SK-N-MC (cell line): Measurements from ENCODE around the gene CRISPLD2.

Source experiments
- DNase-seq: peaks from one replicate; pipeline ENCODE4 v3.0.0-alpha.2; 2011; ENCODE audit warnings: low read depth, low spot score
- H3K27ac ChIP-seq: fragments of 200-600 bp; sonication (generic); 2 replicates; pipeline ENCODE4 v1.5.1; 2016; ENCODE audit warnings: mixed run types
- H3K36me3 ChIP-seq: fragments of 200-600 bp; sonication (generic); 2 replicates; pipeline ENCODE4 v1.6.1; 2017; ENCODE audit warnings: antibody characterized with exemption, low read length, mixed read lengths; ENCODE audit not compliant: insufficient read depth
- H3K4me3 ChIP-seq: fragments of 200-600 bp; sonication (generic); 2 replicates; pipeline ENCODE4 v1.5.1; 2016
- H3K9ac ChIP-seq: fragments of 200-600 bp; sonication (generic); 2 replicates; pipeline ENCODE4 v1.8.0; 2017; ENCODE audit warnings: mixed run types, mixed read lengths; ENCODE audit not compliant: insufficient read length
- H3K9me3 ChIP-seq: fragments of 200-600 bp; sonication (generic); 2 replicates; pipeline ENCODE4 v1.6.1; 2017; ENCODE audit warnings: low read depth, mild to moderate bottlenecking, antibody characterized with exemption, low read length, moderate library complexity, mixed read lengths
- EZH2 ChIP-seq: fragments of 200-600 bp; sonication (generic); IDR thresholded peaks from one replicate; pipeline ENCODE4 v1.6.1; 2017; ENCODE audit warnings: antibody characterized with exemption
- FOXP2 ChIP-seq: optimal IDR thresholded peaks from 2 replicates; pipeline ENCODE3; 2011; ENCODE audit warnings: mild to moderate bottlenecking, moderate library complexity; ENCODE audit not compliant: insufficient read depth; ENCODE audit errors: extremely low read length, control extremely low read depth
- POLR2AphosphoS5 ChIP-seq: IDR thresholded peaks from 2 replicates; pipeline ENCODE4 v1.6.1; 2012; ENCODE audit warnings: mild to moderate bottlenecking, low read depth, low read length, borderline replicate concordance

The CRISPLD2 gene

GRCh38 chr16:84821728-84822689 lies 2.2 kb downstream of the CRISPLD2 start:
- Histone ChIP-seq H3K9me3 (no peaks in the 10 kb centered on the region), H3K27ac (no peak overlapping the region), H3K4me3 (no peak overlapping the region), H3K36me3 (no peaks in the 10 kb centered on the region), H3K9ac (no peak overlapping the region)
- DNase-seq: no peak
- TF ChIP-seq POLR2AphosphoS5: no peak
- no peak for TF ChIP-seq EZH2
- TF ChIP-seq FOXP2: no peak

GRCh38 chr16:84822990-84823389 lies 3.2 kb downstream of the CRISPLD2 start:
- H3K9me3 ChIP-seq: no peaks in the 10 kb centered on the region
- DNase-seq: no peak
- H3K27ac ChIP-seq: no peak overlapping the region
- no peak overlapping the region for H3K9ac ChIP-seq
- no peak overlapping the region for H3K4me3 ChIP-seq
- TF ChIP-seq POLR2AphosphoS5: no peak
- TF ChIP-seq EZH2: no peak
- no peak for TF ChIP-seq FOXP2
- H3K36me3 ChIP-seq: no peaks in the 10 kb centered on the region

- DNase-seq: no peak
- H3K9me3 ChIP-seq: no peaks in the 10 kb centered on the region
- no peak overlapping the region for H3K4me3 ChIP-seq
- H3K36me3 ChIP-seq: no peaks in the 10 kb centered on the region
- H3K27ac ChIP-seq: no peak overlapping the region
- H3K9ac ChIP-seq: no peak overlapping the region
- TF ChIP-seq FOXP2: no peak
- TF ChIP-seq POLR2AphosphoS5: no peak
- no peak for TF ChIP-seq EZH2
Observed at GRCh38 chr16:84823484-84823883, 3.7 kb downstream of the CRISPLD2 start.

- TF ChIP-seq EZH2 (no peak), FOXP2 (no peak), POLR2AphosphoS5 (no peak)
- DNase-seq: no peak
- H3K9ac ChIP-seq: no peak overlapping the region
- no peaks in the 10 kb centered on the region for H3K9me3 ChIP-seq
- H3K4me3 ChIP-seq: no peak overlapping the region
- H3K27ac ChIP-seq: no peak overlapping the region
- H3K36me3 ChIP-seq: no peaks in the 10 kb centered on the region
Observed at GRCh38 chr16:84823926-84824325, 4.1 kb downstream of the CRISPLD2 start.

GRCh38 chr16:84825896-84826557 lies 6.2 kb downstream of the CRISPLD2 start:
- Histone ChIP-seq H3K36me3 (no peaks in the 10 kb centered on the region), H3K27ac (no peak overlapping the region), H3K4me3 (no peak overlapping the region), H3K9ac (no peak overlapping the region), H3K9me3 (no peaks in the 10 kb centered on the region)
- no peak for DNase-seq
- TF ChIP-seq POLR2AphosphoS5: no peak
- no peak for TF ChIP-seq FOXP2
- no peak for TF ChIP-seq EZH2

GRCh38 chr16:84826558-84826941 lies 6.8 kb downstream of the CRISPLD2 start:
- no peak for TF ChIP-seq POLR2AphosphoS5
- TF ChIP-seq EZH2: no peak
- no peak for TF ChIP-seq FOXP2

GRCh38 chr16:84827131-84827574 lies 7.4 kb downstream of the CRISPLD2 start:
- no peaks in the 10 kb centered on the region for H3K9me3 ChIP-seq
- no peak overlapping the region for H3K27ac ChIP-seq
- DNase-seq: no peak

More at GRCh38 chr16:84826558-84826941, 6.8 kb downstream of the CRISPLD2 start:
- no peaks in the 10 kb centered on the region for H3K36me3 ChIP-seq
- H3K4me3 ChIP-seq: no peak overlapping the region
- H3K9me3 ChIP-seq: no peaks in the 10 kb centered on the region
- DNase-seq: no peak
- no peak overlapping the region for H3K27ac ChIP-seq
- H3K9ac ChIP-seq: no peak overlapping the region

GRCh38 chr16:84827897-84828296 lies 8.1 kb downstream of the CRISPLD2 start:
- TF ChIP-seq POLR2AphosphoS5 (no peak), EZH2 (no peak), FOXP2 (no peak)
- H3K9ac ChIP-seq: no peak overlapping the region
- H3K9me3 ChIP-seq: no peaks in the 10 kb centered on the region
- no peaks in the 10 kb centered on the region for H3K36me3 ChIP-seq
- DNase-seq: no peak
- no peak overlapping the region for H3K4me3 ChIP-seq
- no peak overlapping the region for H3K27ac ChIP-seq

More at GRCh38 chr16:84827131-84827574, 7.4 kb downstream of the CRISPLD2 start:
- no peak for TF ChIP-seq POLR2AphosphoS5
- TF ChIP-seq EZH2: no peak
- no peak for TF ChIP-seq FOXP2
- no peak overlapping the region for H3K4me3 ChIP-seq
- no peak overlapping the region for H3K9ac ChIP-seq
- H3K36me3 ChIP-seq: no peaks in the 10 kb centered on the region

GRCh38 chr16:84828322-84828721 lies 8.5 kb downstream of the CRISPLD2 start:
- H3K36me3 ChIP-seq: no peaks in the 10 kb centered on the region
- no peak overlapping the region for H3K9ac ChIP-seq
- TF ChIP-seq EZH2 (no peak), FOXP2 (no peak), POLR2AphosphoS5 (no peak)
- no peak for DNase-seq
- no peak overlapping the region for H3K27ac ChIP-seq
- H3K4me3 ChIP-seq: no peak overlapping the region
- no peaks in the 10 kb centered on the region for H3K9me3 ChIP-seq
